SK-N-MC (cell line): Measurements from ENCODE around the gene E2F4.

Experiments
- DNase-seq: peaks from one replicate; pipeline ENCODE4 v3.0.0-alpha.2; 2011; ENCODE audit warnings: low read depth, low spot score
- H3K27ac ChIP-seq: fragments of 200-600 bp; sonication (generic); 2 replicates; pipeline ENCODE4 v1.5.1; 2016; ENCODE audit warnings: mixed run types
- H3K36me3 ChIP-seq: fragments of 200-600 bp; sonication (generic); 2 replicates; pipeline ENCODE4 v1.6.1; 2017; ENCODE audit warnings: antibody characterized with exemption, low read length, mixed read lengths; ENCODE audit not compliant: insufficient read depth
- H3K4me3 ChIP-seq: fragments of 200-600 bp; sonication (generic); 2 replicates; pipeline ENCODE4 v1.5.1; 2016
- H3K9ac ChIP-seq: fragments of 200-600 bp; sonication (generic); 2 replicates; pipeline ENCODE4 v1.8.0; 2017; ENCODE audit warnings: mixed run types, mixed read lengths; ENCODE audit not compliant: insufficient read length
- H3K9me3 ChIP-seq: fragments of 200-600 bp; sonication (generic); 2 replicates; pipeline ENCODE4 v1.6.1; 2017; ENCODE audit warnings: low read depth, mild to moderate bottlenecking, antibody characterized with exemption, low read length, moderate library complexity, mixed read lengths
- EZH2 ChIP-seq: fragments of 200-600 bp; sonication (generic); IDR thresholded peaks from one replicate; pipeline ENCODE4 v1.6.1; 2017; ENCODE audit warnings: antibody characterized with exemption
- FOXP2 ChIP-seq: optimal IDR thresholded peaks from 2 replicates; pipeline ENCODE3; 2011; ENCODE audit warnings: mild to moderate bottlenecking, moderate library complexity; ENCODE audit not compliant: insufficient read depth; ENCODE audit errors: extremely low read length, control extremely low read depth
- POLR2AphosphoS5 ChIP-seq: IDR thresholded peaks from 2 replicates; pipeline ENCODE4 v1.6.1; 2012; ENCODE audit warnings: mild to moderate bottlenecking, low read depth, low read length, borderline replicate concordance

Gene E2F4

DNA sequence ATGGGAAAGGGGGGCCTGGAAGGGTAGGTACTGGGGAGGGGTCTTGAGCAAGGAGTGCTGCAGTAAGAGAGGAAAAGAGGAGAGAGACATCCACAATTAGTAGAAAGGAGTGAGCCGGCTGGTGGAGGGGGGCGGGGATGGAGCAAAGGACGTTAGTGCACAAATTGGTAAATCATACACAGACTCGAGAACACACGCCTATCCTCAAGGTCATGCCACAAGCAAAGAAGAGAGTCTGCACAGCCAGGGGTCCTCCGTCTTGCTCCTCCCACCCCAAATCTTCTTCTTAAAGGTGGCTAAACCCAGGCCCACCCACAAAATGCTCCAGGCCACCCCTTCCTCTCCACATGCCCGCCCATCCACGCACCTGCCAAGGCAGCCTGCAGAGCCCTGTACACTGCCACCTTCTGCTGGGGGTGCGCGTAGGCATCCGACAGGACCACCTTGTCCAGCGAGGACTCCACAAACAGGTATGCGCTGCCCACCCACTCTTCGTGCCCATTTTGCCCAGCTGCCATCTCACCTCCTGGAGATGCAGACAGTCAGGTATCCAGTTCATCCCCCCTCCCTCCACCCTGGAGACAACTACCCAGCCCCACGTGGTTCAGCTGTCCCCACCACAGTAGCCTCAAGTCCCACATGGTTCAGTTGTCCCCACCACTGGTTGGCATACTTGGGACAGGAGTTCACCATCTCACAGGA lies 35.7 kb upstream of the E2F4 start:
- H3K27ac ChIP-seq = no peak overlapping the region
- no peaks in the 10 kb centered on the region for H3K36me3 ChIP-seq
- no peaks in the 10 kb centered on the region for H3K9me3 ChIP-seq
- no peak for DNase-seq
- H3K9ac ChIP-seq = no peak overlapping the region
- H3K4me3 ChIP-seq = no peak overlapping the region
- TF ChIP-seq EZH2 (no peak), FOXP2 (no peak), POLR2AphosphoS5 (no peak)

DNA sequence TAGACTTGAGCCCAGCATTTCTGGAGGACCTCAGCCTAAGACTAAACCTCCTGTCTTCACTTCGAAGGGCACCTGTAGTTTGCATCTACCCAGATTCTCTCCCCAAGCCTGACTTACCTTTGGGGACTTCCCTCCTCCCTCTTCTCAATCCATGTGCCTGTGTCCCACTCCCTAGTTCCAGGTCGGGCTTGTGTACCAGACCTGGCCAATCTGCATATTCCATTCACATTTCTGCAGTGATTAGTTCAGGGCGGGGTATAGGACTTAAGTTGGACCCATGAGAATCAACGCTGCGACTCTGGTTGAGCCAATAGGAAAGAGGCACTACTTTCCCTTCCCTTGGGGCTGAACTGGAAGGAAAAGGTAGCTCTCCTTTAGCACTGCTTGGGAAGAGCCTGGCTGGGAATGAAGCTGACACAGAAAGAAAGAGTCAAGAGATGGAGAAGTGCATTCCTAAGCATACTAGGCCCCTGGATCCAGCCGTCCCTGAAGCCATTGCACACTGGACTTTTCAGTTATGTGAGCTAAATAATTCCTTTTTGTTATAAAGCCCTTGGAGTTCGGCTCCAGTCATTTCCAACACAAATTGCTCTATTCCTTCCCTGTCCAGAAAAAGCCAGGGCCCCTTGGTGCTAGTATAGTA lies 34.7 kb upstream of the E2F4 start:
- no peak for TF ChIP-seq POLR2AphosphoS5
- TF ChIP-seq EZH2 = no peak
- TF ChIP-seq FOXP2 = no peak
- H3K4me3 ChIP-seq = no peak overlapping the region
- no peaks in the 10 kb centered on the region for H3K9me3 ChIP-seq
- no peaks in the 10 kb centered on the region for H3K36me3 ChIP-seq
- H3K27ac ChIP-seq = no peak overlapping the region
- no peak for DNase-seq
- H3K9ac ChIP-seq = no peak overlapping the region

DNA sequence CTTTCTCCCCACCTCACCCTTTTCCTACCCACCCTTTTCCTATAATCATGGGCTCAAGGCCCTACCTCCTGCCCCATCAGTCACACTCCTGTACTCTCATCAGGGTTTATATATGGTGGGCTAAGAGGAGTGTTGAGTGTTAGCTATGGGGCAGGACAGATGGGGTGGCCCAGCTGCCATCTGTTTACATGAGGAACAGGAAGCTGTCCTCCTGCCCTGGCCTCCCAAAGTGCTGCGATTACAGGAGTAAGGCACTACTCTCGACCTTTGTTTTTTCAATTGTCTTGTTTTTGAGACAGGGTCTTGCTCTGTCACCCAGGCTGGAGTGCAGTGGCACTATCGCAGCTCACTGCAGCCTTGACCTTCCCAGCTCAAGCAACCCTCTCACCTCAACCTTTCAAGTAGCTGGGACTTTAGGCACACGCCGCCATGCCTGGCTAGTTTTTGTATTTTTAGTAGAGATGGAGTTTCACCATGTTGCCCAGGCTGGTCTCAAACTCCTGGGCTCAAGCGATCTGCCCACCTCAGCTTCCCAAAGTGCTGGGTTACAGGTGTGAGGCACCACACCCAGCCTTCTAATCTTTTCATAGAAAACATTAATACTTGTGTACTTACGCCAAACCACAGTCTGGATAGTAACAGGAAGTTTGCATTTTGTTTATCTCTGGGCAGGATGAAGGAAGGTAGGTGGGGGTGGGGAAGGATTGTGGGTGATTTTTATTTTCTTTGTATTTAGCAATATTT lies 33.9 kb upstream of the E2F4 start:
- no peak overlapping the region for H3K4me3 ChIP-seq
- TF ChIP-seq EZH2 = no peak
- no peak for TF ChIP-seq FOXP2
- TF ChIP-seq POLR2AphosphoS5 = no peak
- H3K9ac ChIP-seq = no peak overlapping the region
- H3K9me3 ChIP-seq = no peaks in the 10 kb centered on the region
- no peak for DNase-seq
- no peak overlapping the region for H3K27ac ChIP-seq
- no peaks in the 10 kb centered on the region for H3K36me3 ChIP-seq

DNA sequence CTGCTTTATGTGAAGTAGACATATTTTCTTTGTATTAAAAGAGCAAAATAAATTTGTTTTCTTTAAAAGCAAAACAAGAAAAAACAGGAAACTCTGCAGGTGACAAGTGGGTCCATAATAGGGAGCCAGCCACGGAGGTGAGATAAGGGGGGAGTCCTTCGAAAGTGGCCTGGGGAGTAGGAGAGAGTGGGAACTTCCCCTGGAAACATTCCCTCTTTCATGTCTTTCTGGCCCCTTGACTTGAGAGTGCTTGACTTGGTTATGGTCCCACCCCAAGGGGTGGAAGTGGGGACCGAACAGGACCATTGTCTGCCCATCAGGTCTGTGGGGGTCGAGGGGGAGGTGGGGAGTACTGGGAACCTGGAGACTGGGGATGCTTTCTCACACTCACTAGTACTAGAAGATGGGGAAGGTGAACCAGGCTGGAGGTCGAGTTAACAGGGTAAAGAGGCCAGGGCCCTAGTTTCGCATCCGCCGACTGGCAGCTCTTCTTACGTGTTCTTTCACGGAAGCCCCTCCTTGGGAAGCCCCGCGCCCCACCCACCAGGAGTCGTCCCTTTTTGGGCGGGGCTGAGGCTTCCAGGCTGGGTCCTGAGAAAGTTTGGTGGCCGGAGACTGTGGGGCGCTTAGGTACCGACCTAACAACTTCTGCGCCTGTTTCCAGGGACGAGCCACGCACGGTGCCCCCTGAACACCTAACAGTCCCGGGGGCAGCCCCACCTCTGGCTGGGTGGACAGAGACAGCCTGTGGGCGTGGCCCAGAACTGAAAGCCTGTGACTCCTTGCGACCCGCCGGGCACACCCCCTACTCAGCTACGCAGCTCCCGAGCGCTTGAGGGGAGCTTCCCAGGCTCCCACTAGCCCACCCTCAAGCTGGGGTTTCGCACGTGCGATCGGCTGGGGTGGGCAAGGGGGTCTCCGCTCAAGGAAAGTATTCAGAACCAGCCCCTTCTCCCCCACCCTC lies 33.0 kb upstream of the E2F4 start:
- Histone ChIP-seq H3K27ac (no peak overlapping the region), H3K9ac (peak overlapping the region; percentile 53), H3K4me3 (peak overlapping the region; percentile 84), H3K9me3 (no peaks in the 10 kb centered on the region), H3K36me3 (no peaks in the 10 kb centered on the region)
- no peak for DNase-seq
- TF ChIP-seq FOXP2 (no peak), POLR2AphosphoS5 (no peak), EZH2 (no peak)

DNA sequence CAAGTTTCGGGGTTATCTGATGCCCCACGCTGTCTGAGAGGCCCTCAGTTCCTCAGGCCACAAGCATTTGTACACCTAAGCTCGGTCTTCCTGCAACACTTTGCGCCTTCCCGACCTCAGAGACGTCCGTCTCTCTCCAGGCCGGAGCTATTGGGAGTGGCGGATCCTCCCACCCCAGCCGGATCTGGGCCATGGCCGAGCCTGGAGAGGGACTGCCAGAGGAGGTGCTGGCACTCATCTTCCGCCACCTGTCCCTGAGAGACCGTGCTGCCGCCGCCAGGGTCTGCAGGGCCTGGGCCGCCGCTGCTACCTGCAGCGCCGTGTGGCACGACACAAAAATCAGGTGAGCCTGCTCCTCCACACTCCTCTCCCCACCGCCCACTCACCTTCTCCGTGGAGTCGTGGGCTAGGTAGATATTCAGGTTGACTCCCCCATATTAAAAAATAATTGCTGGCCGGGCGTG lies 30.3 kb upstream of the E2F4 start:
- TF ChIP-seq POLR2AphosphoS5 = no peak
- TF ChIP-seq EZH2 = no peak
- TF ChIP-seq FOXP2 = no peak
- Histone ChIP-seq H3K9ac (no peak overlapping the region), H3K4me3 (no peak overlapping the region), H3K27ac (no peak overlapping the region), H3K9me3 (no peaks in the 10 kb centered on the region), H3K36me3 (no peaks in the 10 kb centered on the region)
- no peak for DNase-seq

DNA sequence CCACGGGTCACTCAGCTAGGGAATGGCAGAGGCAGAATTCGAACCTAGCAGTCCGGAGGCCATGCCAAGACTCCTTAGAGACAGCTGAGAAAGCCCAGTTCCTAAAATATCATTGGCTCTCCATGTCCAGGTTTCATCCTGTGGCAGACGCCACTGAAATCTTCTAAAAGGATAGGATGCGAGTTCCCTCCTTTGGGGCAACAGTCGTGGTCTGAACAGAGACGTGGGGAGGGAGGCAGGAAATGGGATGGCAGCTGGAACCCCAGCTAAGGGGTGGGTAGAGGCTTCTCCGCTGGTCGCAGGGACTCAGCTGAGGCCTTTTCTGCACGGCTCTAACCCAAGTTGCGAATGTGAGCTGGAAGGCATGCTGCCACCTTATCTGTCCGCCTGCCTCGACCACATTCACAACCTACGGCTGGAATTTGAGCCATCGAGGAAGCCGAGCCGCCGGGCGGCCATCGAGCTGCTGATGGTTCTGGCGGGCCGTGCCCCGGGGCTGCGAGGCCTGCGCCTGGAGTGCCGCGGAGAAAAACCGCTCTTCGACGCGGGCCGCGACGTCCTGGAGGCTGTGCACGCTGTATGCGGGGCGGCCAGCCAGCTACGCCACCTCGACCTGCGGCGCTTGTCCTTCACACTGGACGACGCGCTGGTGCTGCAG lies 29.3 kb upstream of the E2F4 start:
- Histone ChIP-seq H3K36me3 (no peaks in the 10 kb centered on the region), H3K27ac (no peak overlapping the region), H3K9ac (no peak overlapping the region), H3K9me3 (no peaks in the 10 kb centered on the region), H3K4me3 (no peak overlapping the region)
- DNase-seq = no peak
- TF ChIP-seq EZH2 (no peak), POLR2AphosphoS5 (no peak), FOXP2 (no peak)

DNA sequence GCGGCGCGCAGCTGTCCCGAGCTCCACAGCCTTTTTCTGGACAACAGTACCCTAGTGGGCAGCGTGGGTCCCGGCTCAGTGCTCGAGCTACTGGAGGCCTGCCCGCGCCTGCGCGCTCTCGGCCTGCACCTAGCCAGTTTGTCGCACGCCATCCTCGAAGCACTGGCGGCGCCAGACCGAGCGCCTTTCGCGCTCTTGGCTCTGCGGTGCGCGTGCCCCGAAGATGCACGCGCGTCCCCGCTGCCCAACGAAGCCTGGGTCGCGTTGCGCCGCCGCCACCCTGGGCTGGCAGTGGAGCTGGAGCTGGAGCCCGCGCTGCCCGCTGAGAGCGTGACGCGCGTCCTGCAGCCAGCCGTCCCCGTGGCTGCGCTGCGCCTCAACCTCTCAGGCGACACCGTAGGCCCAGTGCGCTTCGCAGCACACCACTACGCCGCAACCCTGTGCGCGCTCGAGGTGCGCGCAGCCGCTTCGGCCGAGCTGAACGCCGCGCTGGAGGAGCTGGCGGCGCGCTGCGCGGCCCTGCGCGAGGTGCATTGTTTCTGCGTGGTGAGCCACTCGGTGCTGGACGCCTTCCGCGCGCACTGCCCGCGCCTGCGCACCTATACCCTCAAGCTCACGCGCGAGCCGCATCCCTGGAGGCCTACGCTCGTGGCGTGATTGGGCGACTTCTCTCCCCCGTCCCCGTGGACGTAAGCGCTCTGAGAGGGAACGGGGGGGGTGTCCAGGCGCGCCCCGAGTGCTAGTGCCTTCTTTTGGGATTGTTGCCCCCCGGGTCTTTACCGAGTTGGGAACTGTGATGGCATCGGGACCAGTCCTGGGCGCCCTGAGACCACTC lies 28.6 kb upstream of the E2F4 start:
- TF ChIP-seq EZH2 (no peak), POLR2AphosphoS5 (no peak), FOXP2 (no peak)
- H3K4me3 ChIP-seq = no peak overlapping the region
- DNase-seq = no peak
- no peak overlapping the region for H3K27ac ChIP-seq
- H3K9me3 ChIP-seq = no peaks in the 10 kb centered on the region
- H3K9ac ChIP-seq = no peak overlapping the region
- H3K36me3 ChIP-seq = no peaks in the 10 kb centered on the region
